A204.1 (cell line): Measurements from ENCODE around the gene HIBADH.
"Not testable (repeated sequence)": the region's sequence is repeated elsewhere in the genome, so short reads cannot be mapped to it uniquely, and the experiment has no call there.

ENCODE experiments used
- FAIRE-seq: peaks from 2 replicates; lab custom pipeline; 2012; peaks lifted over from hg19 to GRCh38; lab: Jason Lieb, UNC

Gene HIBADH

DNA sequence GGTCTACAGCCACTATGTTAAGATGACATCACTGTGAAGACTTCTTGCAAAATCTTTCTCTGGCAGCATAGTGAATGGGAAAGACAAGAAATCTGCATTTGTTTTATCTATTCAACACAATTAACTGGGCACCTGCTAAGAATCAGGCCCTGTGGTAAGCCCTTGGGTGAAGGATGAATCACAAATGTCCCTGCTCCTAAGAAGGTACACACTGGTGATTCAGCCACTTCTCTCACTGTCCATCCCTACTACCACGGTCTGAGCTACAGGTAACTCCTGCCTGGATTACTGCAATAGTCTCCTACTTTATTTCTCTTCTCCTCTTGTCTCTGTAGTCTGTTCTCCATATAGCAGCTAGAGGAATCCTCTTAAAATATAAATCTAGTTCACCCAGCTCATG, 116.1 kb downstream of the HIBADH start:
- FAIRE-seq = no peak

DNA sequence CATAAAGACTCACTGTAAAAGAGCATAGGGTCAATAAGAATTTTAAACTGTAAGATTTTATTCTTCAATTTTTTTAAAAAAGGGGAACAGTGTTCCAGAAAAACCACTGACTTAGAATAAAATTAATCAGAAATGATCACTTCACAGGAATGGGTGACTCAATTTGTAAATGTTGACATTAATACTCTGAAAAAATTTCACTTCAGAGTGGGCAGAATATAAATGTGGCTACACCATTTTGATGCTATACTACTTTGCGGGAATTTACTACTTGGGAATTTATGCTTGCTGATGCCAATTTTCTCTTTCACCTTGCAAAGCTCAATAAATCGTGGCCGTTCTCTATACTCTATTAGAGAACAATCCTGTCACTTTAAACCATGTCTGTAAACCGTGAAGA, 126.9 kb downstream of the HIBADH start:
- FAIRE-seq = peak; percentile 21

DNA sequence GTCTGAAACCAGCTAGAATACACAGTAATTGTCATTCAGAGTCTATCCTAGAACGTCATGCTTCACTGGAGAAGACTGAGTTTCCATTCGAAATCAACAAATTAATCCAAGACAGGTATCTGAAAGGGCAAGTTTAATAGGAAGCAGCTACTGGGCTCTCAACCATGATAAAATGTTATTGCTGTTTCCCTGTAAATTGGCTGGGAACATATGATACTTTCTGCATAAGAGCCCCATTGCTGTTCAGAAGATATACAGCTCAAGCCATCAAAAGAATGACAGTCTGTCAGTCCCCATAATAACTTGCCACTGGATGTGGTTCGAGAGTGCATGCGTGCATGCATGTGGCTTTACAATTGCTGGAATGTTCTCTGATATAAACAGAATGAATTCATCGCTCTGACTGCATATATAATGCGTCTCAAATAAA, 129.0 kb downstream of the HIBADH start:
- FAIRE-seq = no peak

DNA sequence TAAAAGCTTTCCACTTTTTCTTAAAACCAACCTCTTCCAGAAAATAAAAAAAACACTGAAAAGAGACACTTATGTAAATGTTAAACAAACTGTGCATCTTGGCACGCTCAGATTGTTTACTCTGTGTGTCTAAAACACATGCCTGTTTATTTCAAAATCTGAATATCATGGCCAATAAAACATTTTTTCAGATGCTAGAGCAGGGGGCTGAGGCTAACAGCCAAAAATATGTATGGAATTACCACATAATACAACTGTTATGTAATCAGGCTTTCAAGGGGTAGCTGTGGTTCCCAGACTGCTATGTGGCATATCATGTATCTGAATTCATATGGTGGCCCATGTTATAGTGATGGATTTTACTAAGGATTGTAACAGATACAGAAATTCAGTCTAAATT, 130.4 kb downstream of the HIBADH start:
- FAIRE-seq = no peak

DNA sequence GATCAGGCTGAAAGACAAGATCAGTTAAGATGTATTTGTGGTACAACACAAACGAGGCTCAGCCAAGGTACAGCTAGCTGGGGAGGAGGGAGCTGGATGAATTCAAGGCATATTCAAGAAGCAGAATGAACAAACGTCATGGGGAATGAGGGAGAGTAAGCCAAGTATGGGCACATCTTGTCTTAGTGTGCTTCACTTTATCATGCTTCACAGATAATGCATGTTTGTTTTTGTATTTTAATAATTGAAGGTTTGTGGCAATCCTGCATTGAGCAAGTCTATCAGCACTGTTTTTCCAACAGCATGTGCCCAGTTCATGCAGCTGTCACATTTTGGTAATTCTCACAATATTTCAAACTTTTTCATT, 135.4 kb downstream of the HIBADH start:
- FAIRE-seq = no peak

DNA sequence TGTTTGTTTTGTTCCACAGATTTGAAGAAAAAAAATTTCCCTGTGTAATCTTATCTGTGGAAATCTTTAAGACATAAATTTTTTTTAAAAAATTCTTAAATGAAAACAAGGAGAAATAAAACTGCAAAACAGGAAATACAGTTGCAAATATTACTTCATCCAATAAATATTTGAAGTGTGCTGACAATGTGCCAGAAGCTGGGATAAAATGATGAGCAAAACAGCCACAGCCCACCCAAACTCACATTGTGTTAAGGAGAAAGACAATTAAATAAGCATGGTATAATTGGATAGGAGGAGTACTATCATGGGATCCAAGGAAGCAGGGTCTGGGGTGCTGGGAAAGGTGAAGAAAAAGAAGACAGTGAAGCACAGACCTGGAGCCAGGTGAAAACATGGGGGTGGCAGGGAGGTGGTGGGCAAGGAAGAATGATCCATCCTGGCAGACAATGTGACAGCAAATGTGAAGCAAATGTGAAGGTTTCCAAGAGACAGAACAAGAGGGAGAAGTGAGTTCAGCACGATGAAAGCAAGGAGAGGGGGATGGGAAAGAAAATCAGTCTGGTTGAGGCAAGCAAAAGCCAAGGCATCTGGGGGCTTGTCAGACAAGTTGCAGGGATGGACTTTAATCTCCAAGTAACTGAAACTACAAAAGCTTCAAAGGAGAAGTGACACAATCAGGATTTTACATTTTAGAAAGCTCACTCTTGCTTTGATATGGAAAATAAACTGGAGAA, 135.9 kb downstream of the HIBADH start:
- no peak for FAIRE-seq

DNA sequence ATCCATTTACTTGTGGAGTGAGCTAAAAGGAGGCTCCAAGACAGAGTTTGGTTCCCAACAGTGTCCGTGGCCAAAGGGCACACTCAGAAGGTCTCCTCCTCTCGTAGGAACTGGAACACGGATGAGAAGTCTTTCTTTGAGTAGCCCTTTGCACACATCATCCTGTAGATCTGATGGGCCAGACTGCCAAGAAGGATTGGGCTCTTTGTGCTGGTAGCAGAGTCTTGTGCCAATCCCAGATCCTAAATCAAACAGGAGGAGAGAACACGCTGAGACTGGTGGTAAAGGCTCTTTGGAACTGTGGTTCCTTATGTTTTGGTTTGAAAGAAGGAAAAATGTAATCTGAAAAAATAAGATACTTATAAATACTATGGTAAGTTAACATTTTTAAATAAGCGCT, 136.6 kb downstream of the HIBADH start:
- FAIRE-seq = no peak

DNA sequence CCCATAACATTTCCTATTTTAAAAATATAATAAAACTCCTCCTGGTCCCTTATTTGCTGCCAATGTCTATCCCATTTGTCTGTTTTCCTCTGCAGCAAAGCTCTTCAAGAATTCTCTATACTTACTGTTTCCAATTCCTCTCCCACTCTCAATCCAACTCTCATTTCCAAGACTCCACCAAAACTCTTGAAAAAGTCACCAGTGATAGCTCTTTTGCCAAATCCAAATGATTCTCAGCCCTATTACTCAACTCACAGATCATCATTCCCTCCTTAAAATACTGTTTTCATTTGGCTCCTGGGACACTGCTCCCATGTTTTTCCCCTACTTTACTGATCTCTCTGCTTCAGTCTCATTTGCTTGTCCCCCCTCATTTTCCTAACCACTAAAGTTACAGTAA, 139.4 kb downstream of the HIBADH start:
- FAIRE-seq = no peak

DNA sequence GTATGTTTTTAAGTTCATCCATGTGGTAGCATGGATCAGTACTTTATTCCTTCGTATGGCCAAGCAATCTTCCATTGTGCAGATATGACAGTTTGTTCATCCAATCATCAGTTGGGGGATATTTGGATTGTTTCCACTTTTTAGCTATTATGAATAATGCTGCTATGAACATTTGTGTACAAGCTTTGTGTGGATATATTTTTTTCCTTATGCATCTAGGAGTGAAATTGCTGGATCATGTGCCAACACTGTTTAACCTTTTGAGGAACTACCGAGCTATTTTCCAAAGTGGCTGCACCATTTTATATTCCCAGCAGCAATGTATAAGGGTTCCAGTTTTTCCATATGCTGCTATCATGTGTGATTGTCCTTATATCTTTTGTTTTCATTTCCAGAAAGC, 140.1 kb downstream of the HIBADH start:
- no peak for FAIRE-seq

DNA sequence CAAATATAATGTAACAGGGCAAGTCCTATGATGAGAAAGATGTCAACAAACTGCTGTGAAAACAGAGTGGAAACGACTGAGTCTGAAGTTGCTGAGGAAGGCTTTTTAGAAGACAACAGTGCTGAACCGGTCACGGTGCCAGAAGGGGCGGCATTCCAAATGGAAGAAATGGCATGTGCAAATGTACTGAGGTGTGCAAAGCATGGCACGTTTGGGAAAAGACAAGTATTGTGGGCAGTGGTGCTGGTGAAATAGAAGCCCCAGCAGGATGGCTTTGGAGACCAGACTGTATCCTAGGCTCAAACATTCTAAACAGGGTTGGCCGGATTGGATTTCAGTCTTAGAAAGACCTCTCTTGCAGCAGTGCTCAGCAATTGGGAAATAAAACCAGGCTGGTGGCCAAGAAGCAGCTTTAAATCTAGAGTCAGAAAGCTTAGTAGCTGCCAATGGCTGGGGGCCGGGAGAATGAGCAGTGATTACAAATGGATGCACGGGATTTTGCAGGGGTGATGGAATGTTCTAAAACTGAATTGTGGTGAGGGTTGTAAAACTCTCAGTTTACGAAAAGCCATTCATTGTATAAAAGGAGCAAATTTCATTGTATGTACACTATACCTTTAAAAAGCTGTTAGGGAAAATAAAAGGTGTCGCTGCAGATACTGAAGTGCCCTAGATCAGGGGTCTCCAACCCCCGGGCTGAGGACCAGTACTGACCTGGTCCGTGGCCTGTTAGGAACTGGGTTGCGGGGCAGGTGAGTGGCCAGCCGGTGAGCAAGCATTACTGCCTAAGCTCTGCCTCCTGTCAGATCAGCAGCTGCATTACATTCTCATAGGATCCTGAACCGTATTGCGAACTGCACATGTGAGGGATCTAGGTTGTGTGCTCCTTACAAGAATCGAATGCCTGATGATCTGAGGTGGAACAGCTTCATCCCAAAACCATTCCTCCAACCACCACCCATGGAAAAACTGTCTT, 141.6 kb downstream of the HIBADH start:
- FAIRE-seq = no peak

DNA sequence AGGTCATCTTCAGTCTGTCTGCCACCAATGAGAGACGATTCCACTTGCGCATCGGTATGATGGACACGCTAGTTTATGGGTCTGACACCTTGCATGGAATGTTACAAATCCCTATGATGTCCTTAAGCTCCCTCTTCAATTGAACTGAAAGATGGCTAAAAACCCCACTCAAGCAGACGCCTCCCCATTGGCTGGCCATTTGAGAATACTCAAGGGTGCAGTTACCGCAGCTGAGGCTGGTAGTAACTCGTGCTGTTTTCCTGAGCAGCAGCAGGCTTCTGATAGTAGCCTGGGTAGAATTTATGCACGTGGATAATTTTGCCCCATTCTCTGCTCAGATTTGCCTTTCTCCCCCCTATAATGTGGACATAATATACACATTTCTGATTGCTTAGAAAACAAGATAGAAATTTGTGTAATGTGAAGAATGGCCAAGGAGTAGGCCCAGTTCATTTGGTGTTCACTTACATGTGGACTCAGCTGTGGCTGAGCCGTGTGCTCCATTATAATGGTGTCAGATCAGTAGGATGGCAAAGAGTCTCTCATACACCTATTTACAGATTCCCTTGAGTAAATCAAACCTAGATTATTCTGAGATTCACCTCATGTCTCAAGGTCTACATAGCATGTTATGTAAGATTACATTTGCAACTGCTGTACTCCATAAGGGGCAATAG, 142.8 kb downstream of the HIBADH start:
- no peak for FAIRE-seq

DNA sequence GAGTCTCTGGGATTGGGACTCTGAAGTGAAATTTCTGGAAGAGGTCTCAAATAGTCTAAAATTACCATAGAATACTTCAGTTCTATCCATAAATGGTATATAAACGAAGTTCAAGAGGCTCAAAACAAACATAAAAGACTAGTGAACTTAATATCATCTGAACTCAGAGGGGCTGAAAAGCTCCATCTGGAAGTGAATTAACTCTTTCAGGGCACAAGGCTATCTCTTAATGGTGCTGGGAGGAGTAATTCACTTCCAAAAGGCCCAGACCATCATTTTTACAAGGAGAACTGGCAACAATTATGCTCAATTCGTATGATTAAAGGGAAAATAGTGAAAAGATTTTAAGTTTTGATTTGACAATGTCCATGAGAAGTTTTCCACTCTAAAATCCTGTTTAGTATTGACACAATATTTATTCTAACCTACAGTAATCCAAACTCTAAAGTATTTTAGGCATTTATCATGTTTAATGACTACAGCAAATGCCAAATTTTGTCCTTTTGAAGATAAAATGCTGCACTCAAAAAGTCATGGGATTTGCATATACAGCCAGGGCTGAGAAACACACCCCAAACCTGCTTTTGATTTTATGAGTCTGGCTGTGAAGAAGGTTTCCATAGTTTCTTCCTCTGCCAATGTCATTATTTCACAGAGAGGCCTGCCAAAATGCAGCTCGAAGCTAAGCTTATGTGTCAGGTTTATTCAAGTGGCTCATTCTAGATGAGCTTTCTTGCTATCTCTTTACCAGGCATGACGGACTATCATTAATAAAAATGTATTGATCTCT, 143.9 kb downstream of the HIBADH start:
- no peak for FAIRE-seq

DNA sequence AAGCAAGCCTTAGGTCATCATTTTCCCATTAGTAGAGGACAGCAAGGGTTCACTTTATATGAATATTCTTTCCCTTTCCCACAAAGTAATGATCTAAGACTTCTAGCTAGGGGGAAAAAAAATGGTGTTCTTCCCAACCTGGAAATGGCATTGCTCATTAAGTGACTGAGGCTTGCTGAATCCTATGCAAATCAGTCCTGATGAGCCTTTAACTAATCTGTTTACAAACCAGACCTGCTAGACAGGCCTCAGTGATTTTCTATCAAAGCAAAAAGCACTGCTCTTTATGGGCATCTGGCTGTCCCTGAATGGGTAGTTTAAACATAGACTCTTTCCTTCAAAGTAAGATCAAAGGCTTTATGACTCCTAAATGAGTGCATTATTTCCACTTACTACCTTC, 146.3 kb downstream of the HIBADH start:
- FAIRE-seq = no peak

DNA sequence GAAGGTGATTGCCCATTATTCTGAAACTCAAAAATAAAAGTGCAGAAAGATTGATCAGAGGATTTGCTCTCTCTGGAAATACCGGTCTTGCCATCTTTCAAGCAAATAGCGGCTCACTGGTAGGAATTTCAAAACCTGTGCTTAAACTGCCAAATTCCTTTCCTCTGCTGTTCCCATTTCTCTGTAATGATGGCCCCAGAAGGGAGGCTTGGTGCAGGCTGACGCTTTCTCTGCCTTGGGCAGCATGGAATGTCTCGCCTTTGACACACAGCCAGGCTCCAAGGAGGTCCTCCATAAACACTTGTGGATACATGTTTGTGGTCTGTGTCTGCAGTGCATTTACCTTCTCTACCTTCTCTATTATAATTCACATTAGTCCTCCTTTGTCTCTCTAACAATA, 146.8 kb downstream of the HIBADH start:
- no peak for FAIRE-seq

DNA sequence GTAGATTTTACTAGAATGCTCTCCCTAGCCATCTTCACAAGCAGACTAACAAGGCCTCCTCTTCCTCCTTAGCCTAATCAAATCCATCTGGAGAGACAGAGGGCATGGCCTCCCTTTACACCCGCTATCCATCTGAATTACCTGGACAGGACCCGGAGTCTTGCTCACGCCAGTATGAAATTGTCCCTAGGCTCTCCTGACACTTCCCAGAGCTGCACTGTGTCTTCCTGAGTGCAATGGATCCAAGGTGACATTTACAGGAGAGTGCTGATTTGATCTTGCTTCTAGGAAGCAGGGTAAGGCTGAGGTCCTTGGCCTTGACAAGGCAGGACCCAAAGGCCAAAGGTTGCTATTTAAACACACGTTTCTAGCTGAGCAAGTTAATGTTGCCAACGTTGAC, 147.8 kb downstream of the HIBADH start:
- no peak for FAIRE-seq

DNA sequence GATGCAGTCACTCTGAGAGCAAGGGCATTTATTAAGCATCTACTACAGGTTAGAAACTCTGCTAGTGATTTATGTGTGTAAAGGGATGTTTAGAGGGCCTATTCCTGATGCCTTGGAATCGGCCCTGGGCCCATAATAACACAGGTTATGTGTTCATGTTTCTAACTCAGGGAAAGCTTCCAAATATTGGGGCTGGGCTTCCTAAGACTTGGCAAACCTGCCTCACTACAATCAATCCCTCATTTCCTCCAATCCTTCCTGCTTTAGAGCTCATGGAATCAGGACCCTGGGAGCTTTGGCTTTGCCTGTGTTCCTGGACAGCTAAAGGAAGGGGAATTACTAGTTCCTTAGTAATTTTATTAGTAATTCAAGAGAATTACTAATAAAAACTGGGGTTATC, 148.8 kb downstream of the HIBADH start:
- FAIRE-seq = no peak

DNA sequence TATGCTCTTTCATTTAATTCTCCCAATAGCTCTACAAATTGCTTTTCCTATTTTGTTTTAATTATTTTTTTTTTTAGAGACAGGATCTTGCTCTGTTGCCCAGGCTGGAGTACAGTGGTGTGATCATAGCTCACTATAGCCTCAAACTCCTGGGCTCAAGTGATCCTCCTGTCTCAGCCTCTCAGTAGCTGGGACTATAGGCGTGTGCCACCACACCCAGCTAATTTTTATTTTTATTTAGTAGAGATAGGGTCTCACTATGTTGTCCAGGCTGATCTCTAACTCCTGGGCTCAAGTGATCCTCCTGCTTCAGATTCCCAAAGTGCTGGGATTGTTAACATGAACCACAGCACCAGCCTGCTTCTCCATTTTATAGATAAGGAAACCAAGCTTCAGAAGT, 151.3 kb downstream of the HIBADH start:
- not testable (repeated sequence) for FAIRE-seq

DNA sequence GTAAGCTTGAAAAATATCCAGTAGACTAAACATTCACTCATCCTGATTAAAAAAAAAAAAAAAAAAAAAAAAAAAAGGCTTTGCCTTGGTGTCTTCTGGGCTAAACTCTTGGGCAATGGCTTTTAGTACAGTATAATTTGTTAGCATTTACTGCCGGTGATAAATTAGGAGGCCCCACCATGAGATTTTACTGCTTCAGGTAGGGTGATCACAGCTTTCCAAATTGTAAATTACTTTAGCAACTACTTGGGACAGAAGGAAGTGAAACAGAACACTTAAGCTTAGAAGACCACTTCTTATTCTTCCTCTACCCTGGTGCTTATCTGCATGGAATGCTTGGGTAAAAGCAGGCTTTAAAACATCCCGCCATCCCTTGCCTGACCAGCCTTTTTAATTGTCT, 152.1 kb downstream of the HIBADH start:
- FAIRE-seq = no peak

DNA sequence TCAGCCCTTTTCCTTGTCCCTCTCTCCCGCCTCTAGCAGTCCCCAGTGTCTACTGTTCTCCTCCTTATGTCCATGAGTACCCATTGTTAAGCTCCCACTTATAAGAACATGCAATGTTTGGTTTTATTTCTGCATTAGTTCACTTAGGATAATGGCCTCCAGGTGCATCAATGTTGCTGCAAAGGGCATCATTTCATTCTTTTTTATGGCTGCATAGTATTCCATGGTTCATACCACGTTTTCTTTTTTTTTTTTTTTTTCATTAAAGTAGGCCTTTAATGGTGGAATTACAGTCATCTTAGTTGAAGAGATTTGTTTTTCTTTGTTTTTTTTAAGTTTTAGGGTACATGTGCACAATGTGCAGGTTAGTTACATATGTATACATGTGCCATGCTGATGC, 160.8 kb downstream of the HIBADH start:
- not testable (repeated sequence) for FAIRE-seq

DNA sequence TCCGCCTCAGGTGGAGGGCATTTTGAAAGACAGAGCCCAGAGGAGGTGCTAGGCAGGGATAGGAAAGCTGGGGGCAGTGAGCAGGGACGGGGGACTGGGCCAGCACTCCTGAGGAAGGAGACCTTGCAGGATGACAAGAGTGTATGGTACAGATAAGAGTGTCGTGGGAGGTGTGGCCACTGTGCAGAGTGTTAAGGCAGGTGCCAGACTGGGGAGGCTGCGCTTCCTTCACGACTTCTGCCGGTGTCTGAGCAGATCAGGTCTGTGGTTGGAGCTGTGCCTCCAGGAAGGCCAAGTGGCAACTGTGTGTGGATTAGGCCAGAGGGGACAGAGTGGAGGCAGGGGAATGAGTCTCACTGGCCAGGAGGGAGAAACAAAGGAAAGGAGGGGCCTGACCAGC, 161.7 kb downstream of the HIBADH start:
- no peak for FAIRE-seq

DNA sequence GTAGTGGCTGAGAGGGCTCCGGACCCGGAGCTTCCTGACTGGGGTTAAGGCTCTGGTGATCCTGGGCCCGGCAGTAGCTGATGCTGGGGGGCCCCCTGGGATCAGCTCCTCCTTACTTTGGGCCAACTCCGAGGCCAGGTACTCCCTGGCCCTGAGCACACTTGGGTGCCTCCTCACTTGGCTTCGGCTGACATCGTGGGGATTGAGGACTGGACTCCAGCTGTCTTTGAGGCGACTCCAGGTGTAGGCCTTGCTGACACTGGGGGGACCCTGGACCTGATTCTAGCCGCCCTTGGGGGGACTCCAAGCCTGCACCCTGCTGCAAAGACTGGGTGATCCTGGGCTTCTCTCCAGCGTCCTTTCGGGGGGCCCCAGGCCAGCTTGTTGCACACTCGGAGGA, 170.5 kb downstream of the HIBADH start:
- no peak for FAIRE-seq

DNA sequence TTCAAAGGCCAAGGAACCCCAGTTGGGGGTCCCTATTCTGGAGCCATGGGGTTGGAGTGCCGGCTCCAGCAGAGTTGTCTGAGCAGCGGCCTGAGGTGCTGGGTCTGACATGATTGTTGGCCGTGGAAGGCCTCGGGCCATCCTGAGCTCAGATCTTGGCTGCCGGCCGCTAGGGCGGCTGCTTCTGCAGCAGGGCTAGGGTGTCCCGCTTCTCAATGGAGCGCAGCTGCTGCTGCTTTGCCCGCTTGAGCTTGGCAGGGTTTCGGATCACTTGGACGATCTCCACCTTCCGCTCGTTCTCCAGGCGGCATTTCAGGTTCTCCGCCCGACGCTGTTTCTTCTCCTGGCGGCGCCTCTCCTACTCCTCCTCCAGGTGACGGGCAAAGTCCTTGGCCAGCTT, 171.1 kb downstream of the HIBADH start:
- FAIRE-seq = no peak
